Esophagus squamous epithelium (tissue), 5 donors: ENCODE data around the gene FHL1. TPM values are rescaled to one million over a fixed set of nuclear protein-coding genes. Genes with fewer than 3 reads are reported as not detected.

ENCODE experiments used
- DNase-seq: peaks from one replicate; lab custom pipeline; 2025; lab: John Stamatoyannopoulos, UW
- H3K27ac ChIP-seq, 4 donors: fragments of 200-600 bp; sonication (generic); one replicate each; pipeline ENCODE4 v1.5.1; 2016 to 2019; ENCODE audit warnings: mild to moderate bottlenecking in 1 of 4
- H3K27me3 ChIP-seq, 4 donors: fragments of 200-600 bp; sonication (generic); 1 replicate in 3 of 4; 2 replicates in 1 of 4; pipeline versions ENCODE4 v1.5.1 to v1.6.0; 2017 to 2021; ENCODE audit warnings: antibody characterized with exemption in 1 of 4
- H3K36me3 ChIP-seq, 3 donors: fragments of 200-600 bp; sonication (generic); one replicate each; pipeline ENCODE4 v1.5.1; 2016 to 2019
- H3K4me1 ChIP-seq, 3 donors: fragments of 200-600 bp; sonication (generic); one replicate each; pipeline ENCODE4 v1.5.1; 2017 to 2019
- H3K4me3 ChIP-seq, 4 donors: fragments of 200-600 bp; sonication (generic); 1 replicate in 3 of 4; 2 replicates in 1 of 4; pipeline ENCODE4 v1.5.1; 2016 to 2019; ENCODE audit warnings: mild to moderate bottlenecking in 2 of 4, moderate library complexity in 1 of 4
- H3K9me3 ChIP-seq, 3 donors: fragments of 200-600 bp; sonication (generic); one replicate each; pipeline ENCODE4 v1.5.1; 2016 to 2019
- CTCF ChIP-seq, 6 experiments: fragments of 450-650 bp in 4 of 6; fragments of 200-600 bp in 2 of 6; sonication (generic) in 2 of 6; IDR thresholded peaks; one replicate each; pipeline ENCODE4 v1.5.1; 2016 to 2019; ENCODE audit warnings: antibody characterized with exemption in 6 of 6, mild to moderate bottlenecking in 4 of 6, moderate library complexity in 4 of 6
- POLR2A ChIP-seq, 4 donors: fragments of 450-650 bp; IDR thresholded peaks; one replicate each; pipeline ENCODE4 v1.6.1; 2017; ENCODE audit warnings: antibody characterized with exemption in 4 of 4, mild to moderate bottlenecking in 4 of 4, moderate library complexity in 3 of 4
- WGBS, 2 donors: methylation state at CpG; one replicate each; pipeline ENCODE4 v1.1.5; 2018; 5-methylcytosine and 5-hydroxymethylcytosine counted together
- intact Hi-C: fragments of 100-400 bp; cut with DNase I; formaldehyde crosslinking; loops from one replicate; pipeline ENCODE4 v1.15.0; 2022
- small RNA-seq, 4 donors: library from RNA; depleted of rRNA; stranded (forward); fragments of <200 nt; gene quantifications; one replicate each; pipeline ENCODE3, GENCODE V24; 2016
- total RNA-seq, 4 donors: library from RNA; depleted of rRNA; stranded (reverse); fragments of >200 nt; gene quantifications; one replicate each; pipeline ENCODE4 v1.1.0, GENCODE V29; 2016
- donor health status: DM: yes; HTN: yes; CAD: no.

The FHL1 gene
- total RNA-seq, 4 donors from 2014 or later = 17.1 to 509 (median 70.4) TPM

GRCh38 chrX:136256026-136256425, 108.7 kb downstream of the FHL1 start:
- Histone ChIP-seq H3K27me3 (no peaks in the 10 kb centered on the region), H3K27ac (peak overlapping the region in 3 of 4 donors; percentile 37 to 65 (median 46))
- 36 to 40% methylated on average over 7 of the region's 7 CpGs for WGBS, 2 donors

GRCh38 chrX:136258951-136259350, 111.6 kb downstream of the FHL1 start:
- Histone ChIP-seq H3K9me3 (no peaks in the 10 kb centered on the region), H3K27ac (peak overlapping the region in 3 of 4 donors; percentile 12 to 63 (median 22)), H3K27me3 (no peaks in the 10 kb centered on the region), H3K4me1 (peaks cover 0 to 4% (median 0%) of the 10 kb centered on the region in 3 donors), H3K4me3 (no peak overlapping the region), H3K36me3 (no peaks in the 10 kb centered on the region)
- intact Hi-C loops = no loop called here
- no peak for DNase-seq
- TF ChIP-seq POLR2A (IDR thresholded peaks at IDR 0.05) = no peak
- no peak for TF ChIP-seq CTCF (IDR thresholded peaks at IDR 0.05)
- WGBS, 2 donors = 57% methylated on average over 1 of the region's 1 CpG; no CpG with 5 or more reads in 1 of the 2 donors

More at GRCh38 chrX:136256026-136256425, 108.7 kb downstream of the FHL1 start:
- no peak for DNase-seq
- TF ChIP-seq POLR2A (IDR thresholded peaks at IDR 0.05) = no peak
- TF ChIP-seq CTCF (IDR thresholded peaks at IDR 0.05) = no peak
- Histone ChIP-seq H3K4me1 (peaks cover 0 to 4% (median 0%) of the 10 kb centered on the region in 3 donors), H3K4me3 (no peak overlapping the region), H3K9me3 (no peaks in the 10 kb centered on the region), H3K36me3 (no peaks in the 10 kb centered on the region)
- intact Hi-C loops = no loop called here

- Histone ChIP-seq H3K36me3 (no peaks in the 10 kb centered on the region), H3K9me3 (no peaks in the 10 kb centered on the region), H3K27me3 (no peaks in the 10 kb centered on the region), H3K4me3 (no peak overlapping the region), H3K4me1 (peaks cover 0 to 4% (median 0%) of the 10 kb centered on the region in 3 donors), H3K27ac (peak overlapping the region in 3 of 4 donors; percentile 1 to 63 (median 57))
- 10 to 37% methylated on average over 2 to 4 of the region's 4 CpGs for WGBS, 2 donors
- intact Hi-C loops = no loop called here
- DNase-seq = no peak
- TF ChIP-seq CTCF (IDR thresholded peaks at IDR 0.05) (no peak), POLR2A (IDR thresholded peaks at IDR 0.05) (no peak)
Observed at GRCh38 chrX:136259543-136259942, 112.2 kb downstream of the FHL1 start.

DNA sequence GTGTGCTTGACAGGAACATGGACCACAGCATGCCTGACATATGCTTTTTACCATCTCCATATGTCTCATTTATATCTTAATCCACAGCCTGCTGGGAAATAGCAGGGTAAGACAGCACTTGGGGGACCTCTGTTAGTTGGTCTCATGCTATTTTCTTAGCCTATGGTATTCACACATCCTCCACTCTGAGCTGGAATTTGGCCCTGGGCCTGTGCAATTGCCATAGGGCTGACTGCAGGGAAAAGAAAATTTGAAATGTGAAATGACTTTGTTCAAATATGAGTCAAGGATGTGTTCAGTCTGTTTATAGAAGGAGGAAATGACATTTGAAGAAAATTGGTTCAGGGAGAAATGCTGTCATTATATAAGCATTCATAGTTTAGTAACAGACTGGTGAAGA, 113.4 kb downstream of the FHL1 start:
- H3K4me3 ChIP-seq = no peak overlapping the region
- DNase-seq = no peak
- no peaks in the 10 kb centered on the region for H3K36me3 ChIP-seq
- intact Hi-C loops = no loop called here
- H3K27ac ChIP-seq = peak overlapping the region in 2 of 4 donors; percentile 25 to 44
- TF ChIP-seq POLR2A (IDR thresholded peaks at IDR 0.05) = no peak
- TF ChIP-seq CTCF (IDR thresholded peaks at IDR 0.05) = no peak
- no peaks in the 10 kb centered on the region for H3K9me3 ChIP-seq
- no peaks in the 10 kb centered on the region for H3K27me3 ChIP-seq
- peaks cover 0 to 4% (median 0%) of the 10 kb centered on the region in 3 donors for H3K4me1 ChIP-seq

Small RNA genes within 50 kb of the gene (small RNA-seq; reads per million reads assigned to genes)
- gene RF01210 = 0 to 0.27 (median 0) reads per million in 4 donors

Other genes with a start within 250 kb of the FHL1 start
- gene MMGT1, start 173.5 kb upstream of the FHL1 start, total RNA-seq = 10 to 100 TPM; 10.6 to 24.0 (median 18.2) TPM
- gene SLC9A6, start 162.1 kb upstream of the FHL1 start, total RNA-seq = 10 to 100 TPM; 12.8 to 22.0 (median 13.1) TPM
- 10 to 100 TPM in 1 of 4 donors, 1 to 10 TPM in 3; 1.3 to 11.8 (median 6.4) TPM for gene MAP7D3, start 103.9 kb downstream of the FHL1 start, total RNA-seq
- gene ADGRG4, start 153.4 kb downstream of the FHL1 start, total RNA-seq = under 1 TPM in 1 of 4 donors, not detected in 3; 0.19 TPM